Gastroesophageal sphincter (tissue), 4 donors: ENCODE data around the gene AKAP13. TPM values are rescaled to one million over a fixed set of nuclear protein-coding genes. Genes with fewer than 3 reads are reported as not detected.

Source experiments
- ATAC-seq: fragments of 150-250 bp; one replicate; pipeline ENCODE4 v1.9.1; 2016; ENCODE audit warnings: mild to moderate bottlenecking, moderate library complexity
- H3K27ac ChIP-seq, 4 donors: fragments of 200-600 bp; sonication (generic) in 3 of 4; 1 replicate in 3 of 4; 2 replicates in 1 of 4; pipeline ENCODE4 v1.5.1; 2016 to 2019
- H3K27me3 ChIP-seq: fragments of 200-600 bp; sonication (generic); one replicate; pipeline ENCODE4 v1.5.1; 2019
- H3K36me3 ChIP-seq, 2 donors: fragments of 200-600 bp; sonication (generic); one replicate each; pipeline ENCODE4 v1.5.1; 2019; ENCODE audit warnings: control low read depth in 1 of 2
- H3K4me1 ChIP-seq, 3 donors: fragments of 200-600 bp; sonication (generic); 1 replicate in 2 of 3; 2 replicates in 1 of 3; pipeline ENCODE4 v1.5.1; 2016 to 2019; ENCODE audit warnings: control low read depth in 2 of 3
- H3K4me3 ChIP-seq, 2 donors: fragments of 200-600 bp; sonication (generic); one replicate each; pipeline ENCODE4 v1.5.1; 2019; ENCODE audit warnings: mild to moderate bottlenecking in 1 of 2, moderate library complexity in 1 of 2
- H3K9me3 ChIP-seq, 3 donors: fragments of 200-600 bp; sonication (generic); one replicate each; pipeline ENCODE4 v1.5.1; 2017 to 2019; ENCODE audit warnings: control low read depth in 2 of 3
- EP300 ChIP-seq: sonication (generic); formaldehyde crosslinking; IDR thresholded peaks from one replicate; pipeline ENCODE4 v1.6.1; 2017; ENCODE audit warnings: antibody characterized with exemption, mild to moderate bottlenecking
- POLR2A ChIP-seq, 2 donors: fragments of 450-650 bp; IDR thresholded peaks; one replicate each; pipeline ENCODE4 v1.6.1; 2017; ENCODE audit warnings: antibody characterized with exemption in 2 of 2, mild to moderate bottlenecking in 2 of 2, moderate library complexity in 1 of 2
- POLR2AphosphoS5 ChIP-seq: sonication (generic); formaldehyde crosslinking; IDR thresholded peaks from one replicate; pipeline ENCODE4 v1.6.1; 2017; ENCODE audit warnings: antibody characterized with exemption
- WGBS, 2 donors: methylation state at CpG; one replicate each; pipeline ENCODE4 v1.1.5; 2018; ENCODE audit warnings: low coverage in 1 of 2; 5-methylcytosine and 5-hydroxymethylcytosine counted together
- total RNA-seq, 4 donors: library from RNA; depleted of rRNA; stranded (reverse); fragments of >200 nt; gene quantifications; one replicate each; pipeline ENCODE4 v1.1.0, GENCODE V29; 2016
- TF ChIP-seq, protein P1 (sequence below), 4 experiments: fragments of 200-600 bp in 2 of 4; fragments of 450-650 bp in 2 of 4; sonication (generic) in 1 of 4; IDR thresholded peaks; one replicate each; pipeline ENCODE4 v1.5.1; 2017 to 2019; ENCODE audit warnings: antibody characterized with exemption in 4 of 4, mild to moderate bottlenecking in 2 of 4, moderate library complexity in 2 of 4

AKAP13 gene
- total RNA-seq, 4 donors from 2014 or later, result 196 to 252 (median 215) TPM

DNA sequence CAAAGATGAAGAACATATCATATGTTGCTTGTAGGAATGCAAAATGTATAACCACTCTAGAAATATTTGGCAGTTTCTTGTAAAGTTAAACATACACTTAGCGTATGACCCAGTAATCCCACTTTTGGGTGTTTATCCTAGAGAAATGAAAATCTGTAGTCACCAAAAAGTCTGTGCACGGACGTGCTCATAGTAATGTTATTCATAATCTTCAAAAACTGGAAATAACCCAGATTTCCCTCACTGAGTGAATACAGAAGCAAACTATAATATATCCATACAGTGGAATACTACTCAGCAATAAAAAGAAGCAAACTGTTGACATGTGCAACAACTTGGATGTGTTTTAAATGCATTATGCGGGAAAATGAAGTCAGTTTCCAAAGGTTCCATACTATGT is 155.9 kb downstream of the AKAP13 start:
- Histone ChIP-seq H3K27me3 (no peaks in the 10 kb centered on the region), H3K4me3 (no peak overlapping the region), H3K36me3 (peaks cover 0 to 18% of the 10 kb centered on the region in 2 donors), H3K9me3 (no peaks in the 10 kb centered on the region), H3K27ac (no peak overlapping the region), H3K4me1 (peaks cover 0 to 52% (median 5%) of the 10 kb centered on the region in 3 donors)
- no peak for ATAC-seq
- WGBS, 2 donors, result 57 to 67% methylated on average over 4 of the region's 4 CpGs
- TF ChIP-seq POLR2AphosphoS5, result no peak
- TF ChIP-seq EP300, result no peak
- TF ChIP-seq, protein P1, sequence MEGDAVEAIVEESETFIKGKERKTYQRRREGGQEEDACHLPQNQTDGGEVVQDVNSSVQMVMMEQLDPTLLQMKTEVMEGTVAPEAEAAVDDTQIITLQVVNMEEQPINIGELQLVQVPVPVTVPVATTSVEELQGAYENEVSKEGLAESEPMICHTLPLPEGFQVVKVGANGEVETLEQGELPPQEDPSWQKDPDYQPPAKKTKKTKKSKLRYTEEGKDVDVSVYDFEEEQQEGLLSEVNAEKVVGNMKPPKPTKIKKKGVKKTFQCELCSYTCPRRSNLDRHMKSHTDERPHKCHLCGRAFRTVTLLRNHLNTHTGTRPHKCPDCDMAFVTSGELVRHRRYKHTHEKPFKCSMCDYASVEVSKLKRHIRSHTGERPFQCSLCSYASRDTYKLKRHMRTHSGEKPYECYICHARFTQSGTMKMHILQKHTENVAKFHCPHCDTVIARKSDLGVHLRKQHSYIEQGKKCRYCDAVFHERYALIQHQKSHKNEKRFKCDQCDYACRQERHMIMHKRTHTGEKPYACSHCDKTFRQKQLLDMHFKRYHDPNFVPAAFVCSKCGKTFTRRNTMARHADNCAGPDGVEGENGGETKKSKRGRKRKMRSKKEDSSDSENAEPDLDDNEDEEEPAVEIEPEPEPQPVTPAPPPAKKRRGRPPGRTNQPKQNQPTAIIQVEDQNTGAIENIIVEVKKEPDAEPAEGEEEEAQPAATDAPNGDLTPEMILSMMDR (IDR thresholded peaks at IDR 0.05), result no peak
- no peak for TF ChIP-seq POLR2A (IDR thresholded peaks at IDR 0.05)

DNA sequence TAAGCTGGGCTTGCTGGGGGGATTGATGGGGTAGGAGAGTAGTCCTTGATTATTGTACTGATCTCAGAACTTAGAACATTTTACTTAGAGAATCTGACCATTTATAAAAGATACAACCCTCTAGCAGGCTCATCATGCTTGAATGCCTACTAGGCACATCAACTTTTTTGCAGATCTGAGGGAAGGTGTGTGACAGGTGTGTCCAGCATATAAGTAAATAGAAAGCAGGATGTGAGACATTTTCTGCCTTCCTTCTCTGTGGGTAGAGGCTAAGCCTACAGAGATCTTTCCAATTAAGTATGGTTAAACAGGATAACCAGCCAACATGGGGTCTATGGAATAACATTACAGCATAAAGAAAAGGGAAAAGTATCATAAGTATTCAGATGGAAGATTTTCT is 159.1 kb downstream of the AKAP13 start:
- Histone ChIP-seq H3K27me3 (no peaks in the 10 kb centered on the region), H3K36me3 (peaks cover 0 to 7% of the 10 kb centered on the region in 2 donors), H3K9me3 (no peaks in the 10 kb centered on the region), H3K4me3 (no peak overlapping the region), H3K27ac (no peak overlapping the region), H3K4me1 (peaks cover 18 to 61% (median 20%) of the 10 kb centered on the region in 3 donors)
- no peak for TF ChIP-seq POLR2A (IDR thresholded peaks at IDR 0.05)
- TF ChIP-seq, protein P1 (IDR thresholded peaks at IDR 0.05), result no peak
- no peak for TF ChIP-seq POLR2AphosphoS5
- no peak for TF ChIP-seq EP300
- ATAC-seq, result no peak

DNA sequence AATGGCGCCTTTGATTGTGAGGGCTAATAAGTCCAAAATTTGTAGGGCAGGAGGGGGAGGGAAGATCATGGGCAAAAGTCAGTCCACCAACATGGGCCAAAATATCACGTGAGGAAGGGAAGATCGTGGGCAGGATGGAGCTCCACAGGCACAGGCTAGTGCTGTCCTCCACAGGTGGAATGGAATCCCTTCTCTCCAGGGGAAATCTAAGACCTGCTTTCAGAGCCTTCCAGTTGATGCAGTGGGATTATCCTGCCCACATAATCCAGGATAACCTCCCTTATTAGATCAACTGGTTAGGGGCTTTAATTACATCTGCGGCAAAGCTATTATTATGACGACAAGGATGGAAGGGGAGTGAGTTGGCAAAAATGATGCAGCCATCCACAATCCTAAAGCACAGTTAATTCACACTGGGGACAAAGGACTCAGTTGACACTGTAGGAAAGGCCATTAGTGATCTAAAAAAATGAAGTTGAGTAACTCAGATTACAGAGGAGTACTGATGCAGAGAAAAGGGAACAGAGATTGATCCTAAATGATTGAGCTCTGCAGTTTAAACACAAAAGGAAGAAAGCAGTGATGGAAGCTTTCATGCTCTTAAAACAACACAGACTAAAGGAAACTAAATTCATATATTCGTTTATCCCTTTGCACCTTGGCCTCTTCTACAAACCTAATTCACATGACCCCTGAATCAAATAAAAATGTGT is 159.8 kb downstream of the AKAP13 start:
- ATAC-seq, result no peak
- no peak overlapping the region for H3K27ac ChIP-seq
- H3K9me3 ChIP-seq, result no peaks in the 10 kb centered on the region
- H3K27me3 ChIP-seq, result no peaks in the 10 kb centered on the region
- 33 to 92% methylated on average over 1 to 6 of the region's 6 CpGs for WGBS, 2 donors
- H3K4me1 ChIP-seq, result peaks cover 23 to 68% (median 27%) of the 10 kb centered on the region in 3 donors
- TF ChIP-seq, protein P1 (IDR thresholded peaks at IDR 0.05), result no peak
- no peak for TF ChIP-seq EP300
- no peak for TF ChIP-seq POLR2AphosphoS5
- TF ChIP-seq POLR2A (IDR thresholded peaks at IDR 0.05), result no peak
- H3K4me3 ChIP-seq, result no peak overlapping the region
- no peaks in the 10 kb centered on the region for H3K36me3 ChIP-seq

DNA sequence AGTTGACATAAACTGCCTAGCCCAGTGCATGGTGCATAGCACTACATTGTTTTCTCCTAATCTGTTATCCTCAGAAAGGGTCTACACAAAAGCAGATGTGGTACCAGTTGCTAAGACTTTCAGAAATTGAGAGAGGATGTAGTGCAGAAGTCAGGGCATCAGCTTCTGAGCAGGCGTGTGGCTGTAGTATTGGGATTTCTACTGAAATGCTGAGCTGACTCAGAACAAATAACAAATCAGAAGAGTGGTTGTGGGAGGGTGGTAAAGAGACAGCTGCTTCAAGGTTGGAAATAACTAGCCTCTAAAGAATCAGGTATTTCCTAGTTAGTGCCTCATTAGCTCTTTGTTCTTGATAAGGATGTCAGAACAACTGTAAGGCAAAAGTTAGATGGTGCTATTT is 161.3 kb downstream of the AKAP13 start:
- WGBS, 2 donors, result 70 to 75% methylated on average over 1 of the region's 1 CpG
- H3K4me1 ChIP-seq, result peaks cover 23 to 68% (median 33%) of the 10 kb centered on the region in 3 donors
- H3K27me3 ChIP-seq, result no peaks in the 10 kb centered on the region
- peak overlapping the region in 1 of 4 donors; percentile 5 for H3K27ac ChIP-seq
- no peak overlapping the region for H3K4me3 ChIP-seq
- no peaks in the 10 kb centered on the region for H3K9me3 ChIP-seq
- no peak for TF ChIP-seq POLR2AphosphoS5
- TF ChIP-seq EP300, result no peak
- TF ChIP-seq, protein P1 (IDR thresholded peaks at IDR 0.05), result no peak
- no peak for TF ChIP-seq POLR2A (IDR thresholded peaks at IDR 0.05)
- H3K36me3 ChIP-seq, result no peaks in the 10 kb centered on the region
- ATAC-seq, result no peak

- Histone ChIP-seq H3K4me3 (no peak overlapping the region), H3K27me3 (no peaks in the 10 kb centered on the region), H3K4me1 (peaks cover 23 to 60% (median 36%) of the 10 kb centered on the region in 3 donors), H3K27ac (peak overlapping the region in 3 of 4 donors; percentile 68 to 78 (median 74)), H3K36me3 (no peaks in the 10 kb centered on the region), H3K9me3 (no peaks in the 10 kb centered on the region)
- TF ChIP-seq POLR2AphosphoS5, result no peak
- TF ChIP-seq POLR2A (IDR thresholded peaks at IDR 0.05), result no peak
- TF ChIP-seq, protein P1 (IDR thresholded peaks at IDR 0.05), result no peak
- TF ChIP-seq EP300, result no peak
- no peak for ATAC-seq
- 85 to 89% methylated on average over 3 of the region's 3 CpGs for WGBS, 2 donors
Measured at GRCh38 chr15:85542488-85542887, 162.1 kb downstream of the AKAP13 start.
